ENCODE measurements around the gene ABL1.

Gene ABL1

DNA sequence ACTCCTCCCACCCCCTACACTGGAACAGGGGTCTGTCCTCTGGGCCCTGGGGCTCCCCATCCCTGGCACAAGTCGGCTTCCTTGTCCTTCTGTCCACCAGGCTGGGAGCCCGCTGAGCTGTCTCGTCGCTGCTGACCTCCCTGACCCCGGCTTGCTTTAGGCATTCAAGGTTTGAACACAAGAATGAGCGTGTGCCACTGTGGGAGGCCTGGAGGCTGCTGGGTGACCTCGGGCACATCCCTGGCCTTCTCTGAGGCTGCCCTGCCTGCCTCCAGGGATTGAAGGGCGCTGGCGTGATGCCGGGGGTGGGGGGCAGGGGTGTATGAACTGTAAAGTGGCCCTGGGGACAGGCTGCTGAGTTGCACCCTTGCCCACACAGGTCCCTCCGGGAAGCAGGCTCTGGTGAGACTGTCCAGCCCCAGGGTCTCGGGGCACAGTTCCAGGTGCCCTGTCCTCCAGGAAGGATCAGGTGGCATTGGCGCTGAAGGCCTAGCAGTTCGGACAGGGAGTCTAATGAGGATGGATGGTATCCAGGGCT lies 85.8 kb downstream of the ABL1 start:
- no peak for DNase-seq

DNA sequence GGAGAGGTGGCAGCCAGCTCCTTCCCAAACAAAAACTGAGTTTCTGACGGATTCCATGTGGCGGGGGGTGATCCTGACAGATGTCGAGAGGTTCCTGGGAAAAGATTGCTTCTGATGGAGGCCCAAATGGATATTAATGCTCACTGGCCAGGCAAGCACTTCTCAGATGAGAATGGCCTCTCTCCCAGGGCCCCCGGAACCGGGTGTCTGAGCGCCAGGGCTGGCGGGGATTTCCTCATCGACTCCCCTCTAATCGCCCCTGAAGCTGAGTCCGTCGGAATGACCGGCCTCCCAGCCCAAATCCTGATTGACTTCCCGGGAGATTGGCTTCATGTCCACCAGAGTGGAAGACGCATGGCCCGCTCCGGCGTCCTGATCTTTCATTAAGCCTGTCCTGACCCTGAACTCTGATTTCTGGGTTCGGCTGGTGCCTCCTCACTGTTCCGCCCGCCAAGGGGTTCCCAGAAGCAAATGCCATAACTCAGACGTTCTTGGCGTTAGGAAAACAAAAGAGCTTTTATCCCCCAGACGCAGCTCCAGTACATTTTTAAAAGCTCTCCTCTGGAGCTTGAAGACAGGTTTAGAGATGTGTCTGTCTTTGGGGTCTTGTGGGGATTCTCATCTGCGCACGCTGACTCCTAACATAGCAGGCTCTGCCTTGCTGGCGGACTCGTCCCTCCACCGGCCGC lies 86.4 kb downstream of the ABL1 start:
- no peak for DNase-seq

GRCh38 chr9:130921989-130922892 lies 87.2 kb downstream of the ABL1 start:
- no peak for DNase-seq

DNA sequence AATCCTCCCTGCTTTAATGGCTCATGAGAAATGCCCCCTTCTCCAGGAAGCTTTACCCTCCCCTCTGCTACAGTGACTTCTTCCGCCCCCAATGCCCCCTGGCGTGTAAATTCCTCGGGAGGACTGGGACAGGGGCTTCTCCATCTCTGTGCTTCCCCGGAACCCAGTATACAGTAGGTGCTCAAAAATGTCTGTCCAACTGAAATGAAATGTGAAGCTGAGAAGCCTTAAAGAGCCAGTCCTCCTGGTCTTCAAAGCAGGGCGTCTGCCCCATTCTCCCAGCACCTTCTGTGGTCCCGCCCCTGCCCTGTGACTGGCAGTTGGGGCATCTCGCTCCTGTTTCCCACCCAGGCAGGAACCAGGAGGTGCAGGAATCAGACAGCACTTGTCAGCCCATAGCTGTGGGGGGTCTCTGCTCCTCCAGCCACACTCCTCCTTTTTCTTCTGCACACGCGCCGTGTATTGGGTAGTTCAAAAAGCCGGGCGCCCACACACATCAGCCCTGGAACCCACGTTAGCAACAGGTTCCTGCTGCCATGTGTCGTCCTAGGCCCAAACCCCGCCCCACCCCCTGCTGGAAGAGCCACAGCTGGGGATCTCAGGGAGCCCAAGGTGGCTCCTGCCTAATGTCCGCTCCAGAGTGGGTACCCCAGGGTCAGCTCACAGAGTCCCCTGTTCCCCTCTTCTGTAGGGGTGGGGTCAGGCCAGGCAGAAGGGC lies 88.0 kb downstream of the ABL1 start:
- DNase-seq = no peak

DNA sequence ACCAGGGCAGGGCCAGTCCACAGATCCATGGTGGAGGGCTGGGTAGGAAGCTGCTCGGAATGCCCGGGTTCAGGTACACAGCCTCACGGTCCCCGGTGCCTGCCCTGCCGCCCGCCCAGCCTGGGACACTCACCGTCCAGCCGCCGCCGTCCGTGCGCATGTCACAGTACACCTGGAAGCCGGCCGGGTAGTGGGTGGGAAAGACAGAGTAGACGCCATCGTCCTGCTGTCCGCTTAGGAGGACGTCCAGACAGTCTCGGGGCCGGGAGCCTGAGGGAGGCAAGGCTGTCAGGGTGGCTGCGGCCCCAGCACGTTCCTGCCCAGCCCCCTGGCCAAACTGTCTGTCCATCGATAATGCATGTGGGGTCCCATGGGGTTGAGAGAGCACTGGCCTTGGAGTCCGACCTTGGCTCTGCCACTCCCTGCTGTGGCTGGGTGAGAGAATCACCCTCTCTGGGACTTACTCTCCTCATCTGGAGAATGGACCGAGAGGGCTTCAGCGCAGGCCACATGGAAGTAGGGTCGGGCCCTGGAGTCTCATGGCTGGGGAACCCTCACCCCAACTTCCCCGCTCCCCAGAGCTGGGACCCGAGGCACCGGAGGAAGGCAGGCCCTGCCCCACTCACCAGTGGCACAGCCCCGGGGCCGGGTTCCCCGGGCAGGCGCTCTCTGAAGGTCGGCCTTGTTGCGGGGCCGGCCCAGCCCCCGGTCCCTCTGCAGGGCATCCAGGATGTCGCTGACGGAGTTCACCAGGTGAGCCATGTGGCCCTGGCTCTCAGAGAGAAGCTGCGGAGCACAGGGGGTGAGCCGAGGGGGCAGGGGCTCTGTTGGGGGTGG lies 88.8 kb downstream of the ABL1 start:
- no peak for DNase-seq

DNA sequence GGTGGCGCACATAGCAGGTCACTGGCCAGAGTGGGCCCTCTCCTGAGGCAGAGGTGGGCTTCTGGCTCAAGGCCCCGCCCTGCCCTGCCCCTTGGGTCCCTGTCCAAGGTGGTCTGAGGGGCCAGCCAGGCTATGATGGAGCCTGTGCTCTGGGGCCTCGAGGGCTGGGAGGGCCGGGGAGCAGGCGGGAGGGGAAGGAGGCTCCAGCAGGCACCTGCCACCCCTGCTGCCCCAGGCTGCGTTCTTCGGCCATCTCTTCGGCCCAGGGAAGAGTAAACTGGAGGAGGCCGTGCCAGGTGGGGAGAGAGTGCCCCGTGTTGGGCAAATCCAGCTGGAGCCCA lies 89.4 kb downstream of the ABL1 start:
- no peak for DNase-seq

GRCh38 chr9:130925050-130925678 lies 90.1 kb downstream of the ABL1 start:
- no peak for DNase-seq

GRCh38 chr9:130927338-130927737 lies 92.3 kb downstream of the ABL1 start:
- DNase-seq = no peak

DNA sequence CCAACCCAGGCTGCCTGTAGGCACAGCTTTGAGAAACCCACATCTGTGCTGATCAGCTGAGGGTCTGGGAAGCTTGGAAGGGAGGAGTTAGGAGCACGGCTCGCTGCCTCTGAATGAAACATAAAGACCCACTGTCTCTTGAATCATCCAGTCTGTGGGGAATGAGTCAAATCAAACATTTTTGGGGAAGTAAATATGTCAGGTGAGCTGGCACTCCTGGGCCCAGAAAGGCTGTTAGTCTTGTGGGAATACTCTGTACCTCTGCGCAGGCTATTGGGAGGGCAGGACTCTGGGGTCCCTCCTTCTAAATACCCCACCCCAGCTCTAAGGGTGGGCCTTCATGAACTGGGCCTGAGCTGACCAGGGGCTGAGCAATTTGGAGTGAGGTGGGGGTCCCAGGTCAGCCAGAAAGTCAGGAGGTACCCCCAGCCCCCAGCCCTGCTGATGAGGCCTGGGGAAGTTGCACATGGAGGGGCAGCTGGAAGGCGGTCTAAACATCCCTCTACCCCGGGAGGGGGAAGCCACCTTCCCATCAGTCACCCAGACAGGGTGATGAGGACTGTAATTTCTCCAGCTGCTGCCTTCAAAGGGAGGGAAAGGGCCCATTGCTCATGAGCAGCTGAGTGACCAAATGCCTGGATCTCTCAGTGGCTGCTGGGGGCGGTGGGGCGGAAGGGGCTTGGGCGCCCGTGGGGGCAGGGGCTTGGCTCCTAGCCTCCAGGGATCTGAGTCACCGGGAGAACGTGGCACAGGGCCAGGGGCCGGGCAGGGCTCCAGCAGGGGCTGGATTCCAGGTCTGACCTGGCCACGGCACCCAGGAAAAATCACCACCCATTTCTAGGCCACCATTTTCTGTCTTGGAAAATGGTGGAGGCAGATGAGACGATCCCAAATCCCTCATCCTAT lies 93.2 kb downstream of the ABL1 start:
- DNase-seq = peak in 1 of 2 experiments; percentile 28

- DNase-seq = no peak
Measured at GRCh38 chr9:130929571-130930038, 94.6 kb downstream of the ABL1 start.

DNA sequence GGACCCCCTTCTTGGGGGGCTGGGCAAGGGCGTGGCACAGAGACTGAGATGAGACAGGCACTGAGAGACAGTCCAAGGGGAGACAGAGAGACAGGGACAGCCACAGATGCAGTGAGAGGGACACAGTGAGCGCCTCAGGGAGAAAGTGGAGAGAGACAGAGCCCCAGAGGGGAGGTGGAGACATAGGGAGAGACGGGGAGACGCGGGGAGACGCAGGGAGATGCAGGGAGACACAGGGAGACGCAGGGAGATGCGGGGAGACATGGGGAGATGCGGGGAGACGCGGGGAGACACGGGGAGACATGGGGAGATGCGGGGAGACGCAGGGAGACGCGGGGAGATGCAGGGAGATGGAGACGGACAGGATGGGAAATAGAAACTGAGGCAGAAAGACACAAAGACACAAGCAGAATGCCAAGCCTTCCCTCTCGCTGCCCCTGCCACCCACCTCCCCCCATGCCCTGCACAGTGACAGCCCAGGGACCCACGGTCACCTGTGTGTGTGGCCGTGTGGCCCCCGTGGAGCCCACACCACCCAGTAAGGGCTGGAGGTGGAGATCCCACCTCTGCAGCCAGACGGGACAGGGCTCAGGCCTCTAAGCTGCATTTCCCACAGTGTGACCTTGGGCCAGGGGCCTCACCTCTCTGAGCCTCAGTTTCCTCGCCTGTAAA lies 95.2 kb downstream of the ABL1 start:
- no peak for DNase-seq

DNA sequence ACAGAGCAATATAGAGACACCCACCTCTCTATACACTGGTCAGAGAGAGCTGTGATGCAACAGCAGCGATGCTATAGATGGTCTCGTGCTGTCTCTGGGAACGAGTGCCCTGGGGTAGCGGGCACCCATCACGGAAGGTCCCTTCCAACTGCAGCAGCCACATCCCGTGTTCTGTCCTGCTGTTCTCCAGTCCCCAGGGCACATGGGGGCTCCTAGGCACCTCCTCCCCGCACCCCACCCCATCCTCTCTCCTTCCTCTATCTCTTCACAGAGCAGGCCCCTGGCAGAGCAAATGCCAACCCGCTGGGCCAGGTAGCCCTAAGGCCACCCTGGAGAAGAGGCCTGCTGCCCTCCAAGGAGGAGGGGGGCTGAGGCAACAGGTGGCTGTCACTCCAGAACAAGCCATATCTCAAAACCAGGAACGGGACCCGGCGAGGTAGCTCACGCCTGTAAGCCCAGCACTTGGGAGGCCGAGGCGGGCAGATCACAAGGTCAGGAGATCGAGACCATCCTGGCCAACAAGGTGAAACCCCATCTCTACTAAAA lies 95.8 kb downstream of the ABL1 start:
- no peak for DNase-seq

GRCh38 chr9:130931508-130932254 lies 96.6 kb downstream of the ABL1 start:
- no peak for DNase-seq

GRCh38 chr9:130932255-130933079 lies 97.4 kb downstream of the ABL1 start:
- no peak for DNase-seq

DNA sequence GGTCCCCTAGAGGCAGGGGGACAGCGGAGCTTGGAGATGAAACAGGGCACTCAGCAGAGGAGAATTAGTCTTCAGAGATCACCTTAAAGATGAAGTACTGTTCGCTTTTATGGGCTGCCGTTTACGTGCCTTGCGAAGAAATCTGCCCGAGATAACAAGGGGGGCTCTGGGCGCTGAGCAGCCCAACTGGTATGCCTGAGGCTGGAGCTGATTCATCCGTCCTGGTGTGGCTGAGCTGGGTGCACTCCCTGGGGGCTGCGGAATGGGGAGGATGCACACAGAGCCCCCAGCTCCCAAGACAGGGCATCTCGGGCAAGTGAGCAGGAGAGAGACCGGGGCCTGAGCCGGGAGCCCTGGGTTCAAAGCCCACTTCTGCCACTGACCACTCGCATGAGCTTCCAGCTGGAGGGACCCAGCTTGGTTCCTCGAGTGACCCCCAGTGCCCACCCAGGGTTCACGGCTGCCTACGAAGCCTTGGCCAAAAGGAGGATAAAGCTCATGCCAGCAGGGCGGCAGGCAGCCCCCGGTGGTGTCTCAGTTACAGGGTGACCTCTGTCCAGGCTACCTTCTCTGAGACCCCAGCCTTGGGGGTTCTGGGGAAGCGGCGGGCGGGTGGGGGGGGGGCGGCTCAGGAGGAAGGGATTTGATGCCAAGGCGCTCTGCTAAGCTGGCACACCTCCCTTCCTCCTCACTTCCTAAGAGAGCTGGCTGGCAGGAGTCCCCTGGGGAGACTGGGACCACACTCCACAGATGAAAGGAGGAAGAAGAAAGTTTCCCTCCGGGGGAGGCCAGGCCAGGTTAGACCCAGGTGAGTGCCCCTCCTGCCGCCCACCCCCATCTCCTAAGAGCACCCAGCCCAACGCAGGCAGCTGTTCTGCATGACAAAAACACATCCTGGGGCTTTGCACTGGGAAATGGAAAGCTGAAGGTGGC lies 98.3 kb downstream of the ABL1 start:
- no peak for DNase-seq

GRCh38 chr9:130934246-130934645 lies 99.2 kb downstream of the ABL1 start:
- DNase-seq = no peak

All from SW 1271 (cell line).